ENCODE measurements around the gene ATG5.

ATG5 gene

GRCh38 chr6:106149472-106150069 is 176.0 kb downstream of the ATG5 start:
- Histone ChIP-seq H3K9me3 (ENCODE audit: control insufficient read depth, insufficient read depth, low read depth, low read length) (no peaks in the 10 kb centered on the region), H3K36me3 (ENCODE audit: control insufficient read depth in 2 of 2, insufficient read depth in 1 of 2, low read length in 2 of 2) (no peaks in the 10 kb centered on the region), H3K4me1 (ENCODE audit: control insufficient read depth, insufficient read depth, low read length) (no peaks in the 10 kb centered on the region), H3K27ac (ENCODE audit: extremely low read depth, low read depth, low read length) (no peak overlapping the region), H3K4me3 (ENCODE audit: low read depth, low read length) (no peak overlapping the region)
- CTCF ChIA-PET, result interaction anchor here (0.5 to 1.0 kb wide), 3 partner anchors 14 to 984 kb away, joined by 3 to 4 read pairs (median 3); no protein-coding TSS in a partner anchor
- no peak for TF ChIP-seq ZNF768 (tag by site-specific recombination; IDR thresholded peaks at IDR 0.05)
- TF ChIP-seq ZNF362 (tag by site-specific recombination; IDR thresholded peaks at IDR 0.05), result no peak
- no peak for TF ChIP-seq ZNF133 (tag by site-specific recombination; IDR thresholded peaks at IDR 0.05)
- no peak for TF ChIP-seq ZNF18 (tag by site-specific recombination; IDR thresholded peaks at IDR 0.05)
- TF ChIP-seq BCL11B (tag by site-specific recombination; IDR thresholded peaks at IDR 0.05; ENCODE audit: low read depth), result no peak
- TF ChIP-seq ZNF184 (tag by site-specific recombination; IDR thresholded peaks at IDR 0.05), result no peak
- TF ChIP-seq ZNF785 (tag by site-specific recombination; IDR thresholded peaks at IDR 0.05), result no peak
- no peak for TF ChIP-seq ZNF221 (tag by site-specific recombination; IDR thresholded peaks at IDR 0.05; ENCODE audit: borderline replicate concordance)
- no peak for TF ChIP-seq BCL6B (tag by site-specific recombination; IDR thresholded peaks at IDR 0.05)
- POLR2A ChIA-PET, result no interaction called here

- H3K4me3 ChIP-seq (ENCODE audit: low read depth, low read length), result no peak overlapping the region
- no peak for TF ChIP-seq ZBTB1 (tag by site-specific recombination; IDR thresholded peaks at IDR 0.05)
- no peak for TF ChIP-seq MZF1 (tag by site-specific recombination; IDR thresholded peaks at IDR 0.05; ENCODE audit: borderline replicate concordance)
- no peak for TF ChIP-seq ZNF398 (tag by site-specific recombination; IDR thresholded peaks at IDR 0.05)
- no peak for TF ChIP-seq SCRT2 (tag by site-specific recombination; IDR thresholded peaks at IDR 0.05)
- TF ChIP-seq PRDM6 (tag by site-specific recombination; IDR thresholded peaks at IDR 0.05), result no peak
- TF ChIP-seq ZBTB49 (tag by site-specific recombination; IDR thresholded peaks at IDR 0.05; ENCODE audit: low read depth), result no peak
- H3K27ac ChIP-seq (ENCODE audit: extremely low read depth, low read depth, low read length), result no peak overlapping the region
- ChIA-PET CTCF (interaction anchor here (0.7 kb wide), 1 partner anchor 565 kb away, joined by 3 read pairs; no protein-coding TSS in a partner anchor), POLR2A (no interaction called here)
- H3K9me3 ChIP-seq (ENCODE audit: control insufficient read depth, insufficient read depth, low read depth, low read length), result no peaks in the 10 kb centered on the region
- H3K4me1 ChIP-seq (ENCODE audit: control insufficient read depth, insufficient read depth, low read length), result no peaks in the 10 kb centered on the region
- no peaks in the 10 kb centered on the region for H3K36me3 ChIP-seq (ENCODE audit: control insufficient read depth in 2 of 2, insufficient read depth in 1 of 2, low read length in 2 of 2)
These were observed 178.1 kb downstream of the ATG5 start for GRCh38 chr6:106147476-106147875.

Measured in HEK293 (cell line).